HFF-Myc (cell line): Measurements from ENCODE around the gene IL11RA.

Source experiments
- DNase-seq: peaks from one replicate; pipeline ENCODE4 v3.0.0-alpha.2; 2011; ENCODE audit warnings: low read depth; ENCODE audit errors: extremely low read depth
- H3K4me3 ChIP-seq: replicated peaks from 2 replicates; pipeline ENCODE4 v1.5.1; 2011; ENCODE audit warnings: low read depth, mild to moderate bottlenecking, control low read depth, low read length
- TF ChIP-seq, protein P1 (sequence below): IDR thresholded peaks from 2 replicates; pipeline ENCODE4 v1.5.1; 2012; ENCODE audit warnings: mild to moderate bottlenecking, low read depth, low read length, control low read depth; ENCODE audit errors: missing control alignments

The IL11RA gene

DNA sequence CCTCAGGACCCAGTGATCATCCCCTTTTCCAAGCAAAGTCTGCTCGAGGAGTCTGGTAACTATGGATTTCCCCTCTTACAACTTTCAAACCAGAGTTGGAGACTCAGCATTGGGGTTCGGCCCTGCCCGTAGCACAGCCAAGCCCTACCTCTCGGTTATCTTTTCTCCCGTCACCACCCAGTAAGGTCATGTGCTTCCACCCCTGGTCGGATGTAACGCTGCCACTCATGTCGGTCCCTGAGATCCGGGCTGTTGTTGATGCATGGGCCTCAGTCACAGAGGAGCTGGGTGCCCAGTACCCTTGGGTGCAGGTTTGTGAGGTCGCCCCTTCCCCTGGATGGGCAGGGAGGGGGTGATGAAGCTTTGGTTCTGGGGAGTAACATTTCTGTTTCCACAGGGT, 4.3 kb upstream of the IL11RA start:
- DNase-seq, result no peak
- peak overlapping the region; percentile 66 for H3K4me3 ChIP-seq
- TF ChIP-seq, protein P1, sequence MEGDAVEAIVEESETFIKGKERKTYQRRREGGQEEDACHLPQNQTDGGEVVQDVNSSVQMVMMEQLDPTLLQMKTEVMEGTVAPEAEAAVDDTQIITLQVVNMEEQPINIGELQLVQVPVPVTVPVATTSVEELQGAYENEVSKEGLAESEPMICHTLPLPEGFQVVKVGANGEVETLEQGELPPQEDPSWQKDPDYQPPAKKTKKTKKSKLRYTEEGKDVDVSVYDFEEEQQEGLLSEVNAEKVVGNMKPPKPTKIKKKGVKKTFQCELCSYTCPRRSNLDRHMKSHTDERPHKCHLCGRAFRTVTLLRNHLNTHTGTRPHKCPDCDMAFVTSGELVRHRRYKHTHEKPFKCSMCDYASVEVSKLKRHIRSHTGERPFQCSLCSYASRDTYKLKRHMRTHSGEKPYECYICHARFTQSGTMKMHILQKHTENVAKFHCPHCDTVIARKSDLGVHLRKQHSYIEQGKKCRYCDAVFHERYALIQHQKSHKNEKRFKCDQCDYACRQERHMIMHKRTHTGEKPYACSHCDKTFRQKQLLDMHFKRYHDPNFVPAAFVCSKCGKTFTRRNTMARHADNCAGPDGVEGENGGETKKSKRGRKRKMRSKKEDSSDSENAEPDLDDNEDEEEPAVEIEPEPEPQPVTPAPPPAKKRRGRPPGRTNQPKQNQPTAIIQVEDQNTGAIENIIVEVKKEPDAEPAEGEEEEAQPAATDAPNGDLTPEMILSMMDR, result no peak

DNA sequence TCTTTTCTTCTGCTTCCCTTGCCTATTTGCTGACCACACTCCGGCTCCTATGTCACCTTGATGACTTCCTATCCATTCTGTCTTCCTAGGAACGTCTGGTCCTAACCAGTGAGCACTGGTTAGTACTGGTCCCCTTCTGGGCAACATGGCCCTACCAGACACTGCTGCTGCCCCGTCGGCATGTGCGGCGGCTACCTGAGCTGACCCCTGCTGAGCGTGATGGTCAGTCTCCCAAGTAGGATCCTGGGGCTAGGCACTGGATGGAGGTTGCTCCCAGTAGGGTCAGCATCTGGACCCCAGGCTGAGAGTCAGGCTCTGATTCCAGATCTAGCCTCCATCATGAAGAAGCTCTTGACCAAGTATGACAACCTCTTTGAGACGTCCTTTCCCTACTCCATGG, 3.3 kb upstream of the IL11RA start:
- TF ChIP-seq, protein P1, result no peak
- no peak overlapping the region for H3K4me3 ChIP-seq
- DNase-seq, result no peak

DNA sequence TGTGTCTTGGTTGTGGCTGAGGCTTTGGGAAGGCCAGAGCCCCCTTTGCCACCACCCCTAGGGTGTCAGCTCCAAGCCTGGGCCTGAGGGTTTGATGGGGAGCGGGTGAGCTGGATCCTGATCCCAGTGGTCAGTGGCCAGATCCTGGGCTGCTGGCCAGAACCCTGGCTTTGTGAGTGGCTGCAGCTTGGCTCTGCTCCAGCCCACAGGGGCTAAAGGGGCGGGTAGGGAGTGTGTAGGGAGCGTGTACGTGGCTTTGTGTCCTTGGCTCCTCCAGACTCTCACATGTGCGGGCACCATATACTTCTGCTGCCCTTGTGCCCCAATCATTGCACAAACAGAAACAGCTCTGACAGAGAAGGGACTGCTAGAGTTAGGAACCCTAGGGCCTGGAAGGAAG, 1.2 kb upstream of the IL11RA start:
- TF ChIP-seq, protein P1, result no peak
- no peak overlapping the region for H3K4me3 ChIP-seq
- no peak for DNase-seq

DNA sequence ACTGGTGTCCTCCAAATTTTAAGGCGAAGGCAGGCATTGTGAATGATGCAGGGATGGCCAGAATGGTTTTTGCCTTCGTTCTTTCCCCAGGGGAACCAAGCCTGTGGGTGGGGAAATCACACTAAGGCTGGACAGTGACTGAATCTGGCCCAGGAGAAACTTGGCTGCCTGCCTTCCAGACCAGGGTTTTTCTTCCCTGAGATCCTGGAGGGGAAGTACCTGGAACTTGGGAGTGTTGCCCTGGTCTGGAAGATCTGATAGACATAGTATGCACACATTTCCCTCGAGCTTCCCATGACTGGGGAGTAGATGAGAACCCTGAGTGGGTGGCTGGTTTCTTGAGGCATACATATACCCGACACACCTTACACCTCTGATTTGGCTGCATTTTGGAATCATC, 664 bp upstream of the IL11RA start:
- DNase-seq, result no peak

DNA sequence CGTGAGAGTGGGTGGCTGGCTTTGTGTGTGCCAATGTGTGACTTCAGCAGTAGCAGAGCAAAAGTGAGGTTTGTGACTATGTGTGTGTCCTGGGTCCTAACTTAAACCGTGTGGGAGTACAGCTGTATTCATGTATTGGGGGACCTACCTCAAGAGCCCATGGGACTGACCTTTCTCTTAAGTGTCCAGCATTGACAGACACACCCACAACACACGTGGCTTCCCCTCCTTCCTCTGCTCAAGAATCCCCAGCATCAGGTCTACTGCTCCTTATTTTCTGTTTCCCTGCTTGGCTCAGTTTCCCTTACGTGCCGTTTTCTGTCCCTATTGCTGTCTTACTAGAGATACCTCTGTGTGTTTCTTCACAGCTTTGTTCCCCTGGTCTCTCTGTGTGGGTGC, 616 bp downstream of the IL11RA start:
- peak overlapping the region; percentile 40 for H3K4me3 ChIP-seq
- DNase-seq, result no peak
- TF ChIP-seq, protein P1, result no peak

More for the DNA sequence above, 664 bp upstream of the IL11RA start:
- H3K4me3 ChIP-seq, result peak overlapping the region; percentile 40
- TF ChIP-seq, protein P1, result no peak

DNA sequence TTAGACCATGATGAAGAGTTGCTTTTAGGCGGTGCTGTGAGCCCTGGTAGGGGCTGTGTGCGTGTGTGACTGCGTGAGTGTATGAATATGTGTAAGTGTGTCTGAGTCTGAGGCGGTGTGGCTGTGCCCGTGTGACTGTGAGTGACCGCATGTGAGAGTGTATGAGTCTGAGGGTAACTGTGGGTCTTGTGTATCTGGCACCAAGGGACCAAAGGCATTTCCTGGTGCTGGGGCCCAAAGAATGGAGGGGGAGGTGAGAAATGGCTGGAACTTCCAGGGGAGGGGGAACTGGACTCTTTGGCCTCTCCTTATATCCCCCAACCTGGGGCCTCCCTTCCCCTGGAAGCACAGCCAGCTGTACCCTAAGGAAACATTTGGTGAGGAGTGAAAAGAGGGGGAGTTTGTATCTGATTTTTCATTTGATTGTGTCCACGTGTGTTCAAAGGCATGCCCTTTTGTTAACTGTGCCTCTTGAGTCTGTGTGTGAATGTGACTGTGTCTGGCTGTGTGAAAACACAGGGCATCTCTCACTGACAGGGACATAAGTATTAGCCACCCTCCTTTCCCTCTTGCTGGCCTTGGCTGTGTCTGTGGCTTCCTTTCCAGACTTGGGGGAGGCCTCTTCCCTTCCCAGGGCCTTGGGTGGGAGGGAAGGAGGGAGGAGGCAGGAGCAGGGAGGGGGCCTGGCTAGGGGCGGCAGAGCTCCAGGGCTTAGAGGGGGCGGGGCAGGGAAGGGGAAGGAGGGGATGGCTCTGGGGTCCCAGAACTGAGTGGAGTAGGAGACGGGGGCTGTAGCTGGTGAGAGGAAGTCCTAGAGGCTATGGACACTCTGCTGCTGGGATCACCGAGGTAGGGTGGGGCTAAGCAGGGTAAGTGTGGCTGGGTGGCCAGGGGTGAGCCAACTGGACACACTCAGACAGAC, 1.4 kb downstream of the IL11RA start:
- peak overlapping the region; percentile 40 for H3K4me3 ChIP-seq
- TF ChIP-seq, protein P1, result no peak
- DNase-seq, result no peak
